GM12801 (cell line): Measurements from ENCODE around the gene DBH.

Source experiments
- CTCF ChIP-seq: IDR thresholded peaks from one replicate; pipeline ENCODE4 v1.5.1; 2011; ENCODE audit warnings: control low read depth; ENCODE audit not compliant: insufficient read length; ENCODE audit errors: extremely low read depth

Gene DBH

GRCh38 chr9:133664173-133665050 is 28.2 kb downstream of the DBH start:
- no peak for TF ChIP-seq CTCF

- TF ChIP-seq CTCF, result no peak
Observed at GRCh38 chr9:133665096-133665495, 28.9 kb downstream of the DBH start.

GRCh38 chr9:133665535-133665934 is 29.4 kb downstream of the DBH start:
- no peak for TF ChIP-seq CTCF

GRCh38 chr9:133666387-133666786 is 30.2 kb downstream of the DBH start:
- TF ChIP-seq CTCF, result no peak

GRCh38 chr9:133666845-133667244 is 30.7 kb downstream of the DBH start:
- no peak for TF ChIP-seq CTCF

GRCh38 chr9:133667759-133668450 is 31.7 kb downstream of the DBH start:
- no peak for TF ChIP-seq CTCF

- TF ChIP-seq CTCF, result no peak
Observed at GRCh38 chr9:133669182-133669801, 33.1 kb downstream of the DBH start.
